ENCODE results near the gene FAM199X.

The FAM199X gene

DNA sequence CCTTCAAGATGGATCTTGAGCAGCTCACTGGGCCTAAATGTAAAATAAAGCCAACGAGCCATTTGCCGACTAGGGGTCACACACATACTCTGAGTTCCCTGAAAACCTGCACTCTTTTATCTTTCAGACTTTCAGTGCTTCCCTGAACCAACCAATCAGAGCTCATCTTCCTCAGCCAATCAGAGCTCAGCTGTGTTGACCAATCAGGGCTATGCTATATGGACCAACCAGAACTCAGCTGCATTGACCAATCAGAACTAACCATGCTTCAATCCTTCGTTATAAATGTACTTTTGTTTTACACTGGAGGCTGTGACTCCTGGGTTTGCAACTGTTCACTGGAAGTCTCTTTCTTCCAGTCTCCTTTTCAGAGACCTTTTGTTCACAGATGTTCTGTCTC is 28.8 kb upstream of the FAM199X start:
- no peaks in the 10 kb centered on the region for H3K27me3 ChIP-seq (ENCODE audit: control insufficient read depth, insufficient read depth, low read length)
- peaks cover 4% of the 10 kb centered on the region for H3K79me2 ChIP-seq
- no peaks in the 10 kb centered on the region for H3K36me3 ChIP-seq (ENCODE audit: control insufficient read depth, insufficient read depth, low read length)
- H3K4me3 ChIP-seq (ENCODE audit: low read depth, low read length) = no peak overlapping the region
- no peaks in the 10 kb centered on the region for H3K4me1 ChIP-seq
- H3K4me2 ChIP-seq (ENCODE audit: low read length) = no peak overlapping the region
- H3K9ac ChIP-seq = no peak overlapping the region
- H3K27ac ChIP-seq = no peak overlapping the region
- H3K9me3 ChIP-seq (ENCODE audit: control insufficient read depth, low read length) = no peaks in the 10 kb centered on the region
- no peak overlapping the region for H2AFZ ChIP-seq
- TF ChIP-seq, protein P1, sequence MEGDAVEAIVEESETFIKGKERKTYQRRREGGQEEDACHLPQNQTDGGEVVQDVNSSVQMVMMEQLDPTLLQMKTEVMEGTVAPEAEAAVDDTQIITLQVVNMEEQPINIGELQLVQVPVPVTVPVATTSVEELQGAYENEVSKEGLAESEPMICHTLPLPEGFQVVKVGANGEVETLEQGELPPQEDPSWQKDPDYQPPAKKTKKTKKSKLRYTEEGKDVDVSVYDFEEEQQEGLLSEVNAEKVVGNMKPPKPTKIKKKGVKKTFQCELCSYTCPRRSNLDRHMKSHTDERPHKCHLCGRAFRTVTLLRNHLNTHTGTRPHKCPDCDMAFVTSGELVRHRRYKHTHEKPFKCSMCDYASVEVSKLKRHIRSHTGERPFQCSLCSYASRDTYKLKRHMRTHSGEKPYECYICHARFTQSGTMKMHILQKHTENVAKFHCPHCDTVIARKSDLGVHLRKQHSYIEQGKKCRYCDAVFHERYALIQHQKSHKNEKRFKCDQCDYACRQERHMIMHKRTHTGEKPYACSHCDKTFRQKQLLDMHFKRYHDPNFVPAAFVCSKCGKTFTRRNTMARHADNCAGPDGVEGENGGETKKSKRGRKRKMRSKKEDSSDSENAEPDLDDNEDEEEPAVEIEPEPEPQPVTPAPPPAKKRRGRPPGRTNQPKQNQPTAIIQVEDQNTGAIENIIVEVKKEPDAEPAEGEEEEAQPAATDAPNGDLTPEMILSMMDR (IDR thresholded peaks at IDR 0.05) = no peak

DNA sequence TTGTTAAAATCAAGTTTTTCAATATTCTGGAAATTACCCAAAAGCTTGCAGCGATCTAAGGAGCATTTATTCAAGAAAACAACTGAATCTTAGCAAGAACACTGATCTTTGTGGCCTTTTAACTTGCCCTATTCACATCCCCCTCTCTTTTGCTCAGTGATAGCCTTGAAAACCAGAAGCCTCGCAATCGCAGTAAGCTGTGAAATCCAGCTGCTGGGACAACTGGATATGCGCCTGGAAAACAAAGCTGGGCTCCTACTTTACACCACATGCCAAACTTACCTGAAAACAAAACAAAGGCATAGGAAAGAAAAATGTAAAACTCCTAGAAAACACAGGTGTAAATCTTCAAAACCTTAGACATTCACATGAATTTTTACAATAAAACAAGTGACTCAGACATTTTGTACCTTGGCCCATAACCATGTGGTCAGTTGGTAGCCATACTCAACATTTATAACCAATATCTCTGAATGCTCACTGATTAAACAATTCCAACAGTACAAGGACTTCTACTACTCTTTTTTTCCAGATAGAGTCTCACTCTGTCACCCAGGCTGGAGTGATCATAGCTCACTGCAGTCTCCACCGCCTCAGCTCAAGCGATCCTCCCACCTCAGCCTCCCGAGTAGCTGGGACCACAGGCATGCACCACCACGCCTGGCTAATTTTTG is 25.0 kb upstream of the FAM199X start:
- no peak overlapping the region for H3K4me3 ChIP-seq (ENCODE audit: low read depth, low read length)

DNA sequence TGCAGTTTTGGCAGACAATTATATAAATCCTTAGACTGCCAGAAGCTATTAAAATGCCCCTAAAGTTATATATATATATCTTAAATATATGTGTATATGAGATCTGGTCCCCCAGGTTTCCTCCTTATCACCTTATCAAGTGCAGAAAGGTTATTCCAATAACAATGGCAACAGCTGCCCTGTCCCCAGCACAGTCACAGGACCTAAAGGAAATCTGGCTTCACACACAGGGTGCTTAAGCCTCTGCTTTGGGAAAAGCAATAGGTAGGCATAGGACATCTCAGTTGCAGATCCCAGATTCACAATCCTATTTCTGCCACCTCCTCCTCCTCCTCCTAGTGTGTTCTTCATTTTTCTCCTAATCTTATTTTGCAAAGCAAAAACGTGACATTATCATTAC is 15.2 kb upstream of the FAM199X start:
- Histone ChIP-seq H3K36me3 (ENCODE audit: control insufficient read depth, insufficient read depth, low read length) (no peaks in the 10 kb centered on the region), H3K4me3 (ENCODE audit: low read depth, low read length) (no peak overlapping the region), H3K4me1 (no peaks in the 10 kb centered on the region), H3K27me3 (ENCODE audit: control insufficient read depth, insufficient read depth, low read length) (no peaks in the 10 kb centered on the region), H3K4me2 (ENCODE audit: low read length) (no peak overlapping the region), H3K79me2 (no peaks in the 10 kb centered on the region), H3K9me3 (ENCODE audit: control insufficient read depth, low read length) (no peaks in the 10 kb centered on the region), H3K27ac (no peak overlapping the region), H3K9ac (no peak overlapping the region), H2AFZ (no peak overlapping the region)
- TF ChIP-seq, protein P1 (IDR thresholded peaks at IDR 0.05) = no peak

More for the DNA sequence above, 25.0 kb upstream of the FAM199X start:
- Histone ChIP-seq H3K27me3 (ENCODE audit: control insufficient read depth, insufficient read depth, low read length) (no peaks in the 10 kb centered on the region), H3K9ac (no peak overlapping the region), H3K4me1 (no peaks in the 10 kb centered on the region), H3K4me2 (ENCODE audit: low read length) (no peak overlapping the region), H3K79me2 (no peaks in the 10 kb centered on the region), H2AFZ (no peak overlapping the region), H3K9me3 (ENCODE audit: control insufficient read depth, low read length) (no peaks in the 10 kb centered on the region), H3K27ac (no peak overlapping the region), H3K36me3 (ENCODE audit: control insufficient read depth, insufficient read depth, low read length) (no peaks in the 10 kb centered on the region)
- TF ChIP-seq, protein P1 (IDR thresholded peaks at IDR 0.05) = no peak

DNA sequence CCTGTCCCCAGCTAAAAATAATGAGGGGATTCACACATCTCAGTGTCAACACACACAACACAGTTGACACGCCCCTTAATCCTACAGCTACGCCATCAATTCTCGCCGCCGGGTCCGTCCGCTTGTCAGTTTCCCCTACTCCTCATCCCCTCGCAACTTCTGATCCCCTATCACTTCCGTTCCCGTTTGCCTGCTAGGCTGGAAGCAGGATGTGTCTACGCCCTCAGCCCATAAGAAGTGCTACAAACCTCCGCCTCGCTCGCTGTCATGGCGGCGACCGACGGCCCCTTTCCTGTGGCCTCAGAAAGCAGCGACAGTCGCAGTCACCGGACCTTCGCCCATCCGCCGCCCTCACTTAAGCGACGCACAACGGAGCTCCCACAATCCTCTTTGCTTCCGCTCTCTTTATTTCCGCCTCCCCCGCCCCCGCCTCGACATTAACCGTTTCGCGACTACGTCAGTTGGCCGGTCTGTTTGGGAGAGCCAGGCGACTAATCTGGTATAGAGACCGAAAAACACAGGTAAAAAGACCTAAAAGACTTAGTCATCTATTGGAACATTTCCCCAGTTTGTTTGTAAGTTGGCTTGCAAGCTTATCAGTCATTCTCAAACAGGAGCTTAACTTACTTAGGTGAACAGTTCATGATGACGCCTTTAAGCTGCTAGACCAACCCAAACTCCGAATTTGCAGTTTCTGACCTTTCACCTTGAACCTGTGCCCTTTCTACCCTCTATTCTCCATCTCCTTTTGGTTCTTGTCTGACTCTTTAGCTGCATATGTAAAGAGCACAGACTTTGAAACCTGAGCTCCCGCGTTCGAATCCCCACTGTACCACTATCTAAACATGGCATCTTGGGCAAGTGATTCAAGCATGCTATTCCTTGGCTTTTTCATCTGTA is 9.4 kb upstream of the FAM199X start, which contains the start of gene SLC25A53:
TSS of gene SLC25A53 (minus strand) at position 380 of the 900 bp plus-strand sequence. CDS start 51,752 bp downstream, outside the sequence.
- Histone ChIP-seq H3K4me3 (ENCODE audit: low read depth, low read length) (peak within 1 kb of the TSS; percentile 76), H2AFZ (peak within 1 kb of the TSS; percentile 81), H3K27me3 (ENCODE audit: control insufficient read depth, insufficient read depth, low read length) (no peaks in the 10 kb centered on the region)

More for the DNA sequence above, 9.4 kb upstream of the FAM199X start, which contains the start of gene SLC25A53:
- Histone ChIP-seq H3K4me2 (ENCODE audit: low read length) (peak within 1 kb of the TSS; percentile 73), H3K4me1 (no peaks in the 10 kb centered on the region), H3K9ac (no peak within 1 kb of the TSS), H3K27ac (peak within 1 kb of the TSS; percentile 94), H3K9me3 (ENCODE audit: control insufficient read depth, low read length) (no peaks in the 10 kb centered on the region), H3K79me2 (no peaks in the 10 kb centered on the region), H3K36me3 (ENCODE audit: control insufficient read depth, insufficient read depth, low read length) (no peaks in the 10 kb centered on the region)
- TF ChIP-seq, protein P1 (IDR thresholded peaks at IDR 0.05) = no peak
